ENCODE measurements around the gene CCER1.

CCER1 gene

DNA sequence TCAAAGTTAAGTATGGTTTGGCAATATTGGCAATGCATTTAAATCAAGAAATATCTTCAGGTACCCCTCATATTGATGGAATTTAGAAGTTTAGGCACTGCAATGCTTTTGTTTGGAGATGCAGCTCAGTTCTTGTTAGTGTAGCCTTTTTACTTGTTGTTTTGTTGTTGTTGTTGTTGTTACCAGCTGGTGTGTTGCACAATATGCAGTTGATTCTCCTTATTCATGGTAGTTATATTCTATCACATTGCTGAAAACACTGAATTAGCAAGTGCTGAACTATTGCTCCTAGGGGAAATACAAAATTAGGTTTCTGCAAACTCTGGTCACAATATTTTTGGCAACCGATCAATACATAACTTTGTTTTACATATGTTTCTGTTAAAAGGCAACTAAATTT lies 34.8 kb downstream of the CCER1 start:
- DNase-seq (ENCODE audit: low spot score), result no peak

DNA sequence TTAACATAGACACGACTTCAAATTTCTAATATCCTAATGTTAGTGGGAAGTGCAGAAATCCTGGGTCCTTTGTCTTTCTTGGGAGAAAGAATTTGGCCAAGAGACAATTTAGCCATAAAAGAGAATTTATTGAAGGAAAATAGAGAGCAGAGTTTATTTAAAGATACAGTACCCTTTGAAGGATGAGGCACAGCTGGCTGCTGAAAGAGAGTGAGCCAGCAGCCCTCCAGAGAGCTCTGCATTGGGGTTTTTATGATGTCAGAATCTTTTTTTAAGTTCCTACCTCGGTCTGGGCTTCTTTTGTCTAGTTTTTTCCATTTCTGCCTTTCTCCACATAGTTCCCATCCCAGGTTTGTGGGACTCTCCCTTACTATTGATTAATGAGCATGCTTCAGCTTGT lies 37.5 kb downstream of the CCER1 start:
- DNase-seq (ENCODE audit: low spot score), result no peak

GRCh38 chr12:90916516-90916915 lies 38.5 kb downstream of the CCER1 start:
- DNase-seq (ENCODE audit: low spot score), result no peak

DNA sequence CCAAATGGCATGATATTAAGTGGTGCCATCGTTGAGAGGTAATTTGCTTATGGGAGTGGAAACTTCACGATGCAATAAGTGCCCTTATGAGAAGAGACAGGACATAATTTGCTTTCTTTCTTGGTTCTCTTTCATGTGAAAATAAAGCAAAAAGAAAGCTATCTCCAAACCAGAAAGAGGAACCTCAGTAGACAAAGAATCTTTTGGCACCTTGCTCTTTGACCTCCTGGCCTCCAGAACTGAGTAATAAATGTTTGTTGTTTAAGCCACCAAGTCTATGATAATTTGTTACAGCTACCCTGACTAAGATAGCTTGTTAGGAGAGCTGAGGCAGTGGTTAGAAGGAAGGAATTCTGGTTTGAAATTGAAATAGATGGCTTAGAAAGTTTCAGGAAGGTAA lies 39.6 kb downstream of the CCER1 start:
- DNase-seq (ENCODE audit: low spot score), result no peak

DNA sequence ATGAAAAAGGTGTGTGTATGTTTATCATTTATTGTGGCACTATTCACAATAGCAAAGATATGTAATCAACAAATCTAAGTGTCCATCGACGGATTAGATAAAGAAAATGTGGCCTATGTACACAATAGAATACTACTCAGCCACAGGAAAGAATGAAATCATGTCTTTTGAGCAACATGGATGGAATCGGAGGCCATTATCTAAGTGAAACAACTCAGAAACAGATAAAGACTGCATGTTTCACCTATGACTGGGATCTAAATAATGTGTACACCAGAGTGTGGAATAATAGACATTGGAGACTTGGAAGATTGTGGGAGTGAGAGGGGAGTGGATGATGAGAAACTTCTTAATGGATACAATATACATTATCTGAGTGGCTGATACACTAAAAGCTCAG lies 44.0 kb downstream of the CCER1 start:
- no peak for DNase-seq (ENCODE audit: low spot score)

- DNase-seq (ENCODE audit: low spot score), result peak; percentile 53
Observed at GRCh38 chr12:90909069-90909770, 45.8 kb downstream of the CCER1 start.

DNA sequence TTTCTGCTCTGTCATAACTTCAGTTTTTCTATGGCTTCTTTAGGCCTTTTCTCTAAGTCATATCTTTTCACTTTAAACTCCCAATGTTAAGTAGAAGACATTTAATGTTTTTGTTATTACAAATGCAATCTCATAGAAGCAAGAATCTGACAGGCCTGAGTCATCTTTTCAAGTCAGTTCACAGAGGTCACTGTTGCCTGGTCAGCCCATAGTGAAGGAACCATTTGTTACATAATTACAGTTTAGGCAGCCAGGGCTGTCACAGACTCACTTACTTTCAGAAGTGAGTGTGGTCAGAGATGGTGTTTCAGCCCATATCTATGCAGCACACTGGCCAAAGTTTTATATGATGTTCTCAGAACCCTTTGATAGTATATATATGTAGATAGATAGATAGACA lies 46.5 kb downstream of the CCER1 start:
- DNase-seq (ENCODE audit: low spot score), result no peak

GRCh38 chr12:90905691-90906370 lies 49.1 kb downstream of the CCER1 start:
- no peak for DNase-seq (ENCODE audit: low spot score)

DNA sequence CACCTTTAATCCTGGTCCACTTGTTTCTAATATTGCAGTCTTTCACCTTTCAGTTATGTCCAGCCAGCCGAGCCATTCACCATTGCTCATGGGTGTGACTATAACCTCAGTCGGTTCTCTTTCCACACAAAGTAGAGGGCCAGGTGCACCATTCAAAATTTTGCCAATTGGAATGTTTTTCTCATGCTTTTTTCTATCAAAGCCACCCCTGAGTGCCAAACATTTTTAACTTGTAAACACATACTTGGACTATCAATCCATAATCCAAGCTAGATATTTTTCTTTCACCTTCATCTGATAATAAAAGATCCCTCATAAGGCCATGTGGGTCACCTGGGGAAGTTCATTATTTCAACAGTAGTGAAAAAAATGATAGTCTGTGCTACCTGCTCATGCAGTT lies 52.4 kb downstream of the CCER1 start:
- DNase-seq (ENCODE audit: low spot score), result no peak

Measured in SK-N-DZ (cell line).